Left lobe of liver (tissue), 2 donors: ENCODE results near the gene SLC29A2. TPM values are rescaled to one million over a fixed set of nuclear protein-coding genes. Genes with fewer than 3 reads are reported as not detected.

Experiments used
- ATAC-seq: fragments of 200-7000 bp; cut with Tn5 transposase; one replicate; pipeline ENCODE4 v1.9.1; 2020; ENCODE audit warnings: mild to moderate bottlenecking, moderate library complexity
- DNase-seq: peaks from one replicate; pipeline ENCODE4 v3.0.0-alpha.2; 2020; ENCODE audit warnings: low spot score
- total RNA-seq: library from RNA; stranded (reverse); gene quantifications from one replicate; pipeline ENCODE4 v1.2.1, GENCODE V29; 2021
- donor health status: DM: no; HTN: no; CAD: no; lungs with moderate emphysema.
- donor health status: DM: no; HTN: yes; CAD: no.

Gene SLC29A2
- total RNA-seq, 1 donor from 2014 or later: 0.48 TPM

- DNase-seq: no peak
- peak; percentile 23 for ATAC-seq
Observed at GRCh38 chr11:66335531-66336233, 35.9 kb downstream of the SLC29A2 start.

DNA sequence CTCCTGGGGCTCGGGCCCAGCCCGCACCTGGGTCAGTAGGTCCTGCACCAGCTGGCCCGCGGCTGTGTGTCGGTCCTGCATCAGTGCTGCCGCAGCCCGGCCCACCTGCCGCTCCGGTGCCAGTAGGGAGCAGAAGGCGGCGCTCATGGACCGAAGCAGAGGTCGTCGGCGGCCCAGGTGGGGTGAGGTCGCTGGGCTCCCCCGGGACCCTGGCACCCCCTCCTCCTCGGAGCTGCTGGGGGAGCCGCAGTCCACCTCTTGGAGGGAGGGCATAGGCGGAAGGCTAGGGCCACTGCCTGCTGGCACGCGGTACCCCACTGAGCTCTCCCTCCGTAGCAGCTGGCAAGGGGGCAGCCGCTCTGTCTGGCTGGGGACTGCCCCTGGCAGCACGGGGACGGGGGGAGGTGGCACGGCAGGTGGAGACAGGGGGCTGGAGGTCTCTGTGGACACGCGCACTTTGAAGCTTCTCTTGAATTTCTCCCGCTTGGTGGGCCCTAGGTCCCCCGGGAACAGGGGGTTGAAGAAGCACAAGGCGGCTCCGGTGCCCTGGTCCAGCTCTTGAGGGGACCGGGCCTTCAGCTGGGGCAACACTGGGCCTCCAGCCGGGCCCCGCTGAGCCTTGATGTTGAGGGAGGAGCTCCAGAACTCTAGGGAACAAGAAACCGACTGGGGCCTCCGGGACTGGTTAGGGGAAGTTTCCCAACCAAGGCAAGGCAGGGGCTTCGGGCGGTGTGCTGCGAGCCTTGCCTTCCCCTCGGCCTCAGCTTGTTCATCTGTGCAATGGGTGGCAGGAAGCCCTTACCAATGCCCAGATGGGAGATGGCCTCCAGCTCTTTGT is 36.7 kb downstream of the SLC29A2 start:
- DNase-seq: no peak
- ATAC-seq: no peak

GRCh38 chr11:66333896-66334604 is 37.5 kb downstream of the SLC29A2 start:
- DNase-seq (no peak), ATAC-seq (no peak)

DNA sequence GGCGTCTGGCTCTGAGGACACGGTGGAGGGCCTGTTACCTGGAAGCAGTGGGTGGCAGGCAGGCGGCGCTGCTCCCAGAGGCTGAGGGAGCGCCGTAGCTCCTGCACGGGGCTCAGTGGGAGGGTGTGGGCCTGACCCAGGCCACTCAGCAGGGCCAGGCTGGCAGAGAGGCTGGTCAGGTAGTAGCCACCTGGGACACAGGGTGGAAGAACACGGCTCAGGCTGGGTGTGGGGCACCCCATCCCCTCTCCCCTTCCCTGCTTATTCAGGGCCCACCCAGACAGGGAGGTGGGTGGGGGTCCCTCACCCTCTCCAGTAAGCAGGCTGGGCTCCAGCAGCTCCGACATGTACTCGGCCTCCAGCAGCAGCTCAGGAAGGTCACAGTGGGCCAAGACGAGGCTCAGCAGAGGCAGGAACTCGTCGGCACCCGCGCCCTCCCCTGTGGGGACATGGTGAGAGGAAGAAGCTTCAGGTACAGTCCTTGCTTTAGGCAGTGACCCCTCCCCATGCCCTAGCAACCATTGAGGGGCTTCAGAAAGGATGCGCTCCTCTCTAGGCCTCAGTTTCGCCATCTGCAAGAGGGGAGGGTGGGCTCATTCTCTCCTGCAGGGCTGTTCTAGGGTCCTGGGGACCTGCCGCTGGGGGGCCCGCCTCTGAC is 38.2 kb downstream of the SLC29A2 start:
- DNase-seq (no peak), ATAC-seq (no peak)

DNA sequence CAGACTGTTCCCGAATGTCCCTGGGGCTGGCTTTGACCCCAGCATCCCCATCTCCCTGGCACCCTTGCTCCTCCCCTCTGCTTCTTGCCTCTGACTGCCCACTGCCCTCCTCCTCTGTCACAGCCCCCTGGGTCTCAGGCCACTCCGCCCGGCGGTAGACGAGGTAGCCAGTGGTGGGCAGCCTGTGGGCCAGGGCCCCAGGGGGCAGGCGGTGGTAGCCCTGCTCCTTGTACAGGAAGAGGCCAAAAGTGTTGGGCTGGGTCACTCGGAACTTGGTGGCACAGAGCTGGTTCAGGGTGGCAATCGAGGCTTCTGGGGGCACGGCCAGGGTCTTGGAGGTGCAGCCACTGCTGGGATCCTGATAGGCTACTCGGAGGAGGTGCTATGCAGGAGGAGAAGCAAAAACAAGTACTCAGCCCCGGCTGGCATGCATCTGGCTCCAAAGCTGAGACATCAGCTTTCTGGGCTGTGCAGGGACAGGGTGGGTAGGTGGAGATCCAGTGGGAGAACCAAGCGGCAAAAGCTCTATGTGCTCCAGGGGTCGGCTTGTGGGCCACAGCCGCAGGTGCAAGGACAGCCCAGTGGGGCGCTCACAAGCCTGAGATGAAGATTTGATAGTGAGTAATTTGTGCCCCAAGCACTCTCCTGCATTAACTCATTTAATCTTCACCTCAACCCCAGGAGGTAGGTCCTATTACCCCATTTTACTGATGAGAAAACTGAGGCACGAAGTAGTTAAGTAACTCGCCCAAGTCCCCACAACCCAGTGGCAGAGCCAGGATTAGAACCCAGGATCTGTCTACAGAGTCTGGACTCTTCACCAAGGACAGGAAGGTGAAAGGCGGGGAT is 39.0 kb downstream of the SLC29A2 start:
- ATAC-seq (no peak), DNase-seq (no peak)

GRCh38 chr11:66331542-66332370 is 39.8 kb downstream of the SLC29A2 start:
- DNase-seq: no peak
- ATAC-seq: no peak

GRCh38 chr11:66330931-66331330 is 40.6 kb downstream of the SLC29A2 start:
- DNase-seq (no peak), ATAC-seq (no peak)

GRCh38 chr11:66329165-66329673 is 42.3 kb downstream of the SLC29A2 start:
- no peak for ATAC-seq
- no peak for DNase-seq

DNA sequence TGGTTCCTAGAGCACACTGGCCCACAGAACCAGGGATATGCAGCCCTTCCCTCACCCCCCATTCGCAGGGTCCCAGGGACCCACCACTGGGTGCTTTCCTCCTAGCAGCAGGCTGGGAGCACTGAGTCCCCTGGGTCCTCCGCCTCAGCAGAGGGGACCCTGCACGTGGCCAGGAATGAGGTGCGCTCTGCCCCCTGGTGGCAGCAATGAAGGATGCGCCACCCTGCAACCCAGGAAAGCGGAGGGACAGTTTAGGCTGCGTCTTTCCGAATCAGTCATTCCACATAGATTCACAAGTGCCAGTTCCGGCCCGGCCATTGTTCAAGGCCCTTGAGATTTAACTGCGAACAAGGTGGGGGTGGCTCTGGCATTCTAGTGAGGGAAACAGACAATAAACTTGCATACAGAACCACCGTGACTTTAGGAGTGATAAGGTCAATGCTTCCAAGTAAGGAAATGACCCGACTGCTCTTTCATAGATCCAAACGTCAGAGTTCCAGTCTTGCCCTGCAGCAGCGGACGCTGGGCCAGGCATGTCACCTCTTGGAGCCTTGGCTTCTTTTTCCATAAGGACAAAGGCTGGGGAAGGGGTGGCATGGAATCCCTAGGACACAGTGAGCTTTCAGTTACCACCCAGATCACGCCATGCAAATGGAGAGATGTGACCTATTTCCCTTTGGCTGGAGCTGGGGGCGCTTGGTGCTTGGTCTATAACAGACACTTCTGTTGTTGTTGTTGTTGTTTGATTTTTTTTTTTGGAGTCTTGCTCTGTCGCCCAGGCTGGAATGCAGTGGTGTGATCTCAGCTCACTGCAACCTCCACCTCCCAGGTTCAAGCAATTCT is 43.0 kb downstream of the SLC29A2 start:
- ATAC-seq (peak; percentile 96), DNase-seq (peak; percentile 77)

GRCh38 chr11:66328031-66328301 is 43.6 kb downstream of the SLC29A2 start:
- ATAC-seq: peak; percentile 6
- DNase-seq: no peak

DNA sequence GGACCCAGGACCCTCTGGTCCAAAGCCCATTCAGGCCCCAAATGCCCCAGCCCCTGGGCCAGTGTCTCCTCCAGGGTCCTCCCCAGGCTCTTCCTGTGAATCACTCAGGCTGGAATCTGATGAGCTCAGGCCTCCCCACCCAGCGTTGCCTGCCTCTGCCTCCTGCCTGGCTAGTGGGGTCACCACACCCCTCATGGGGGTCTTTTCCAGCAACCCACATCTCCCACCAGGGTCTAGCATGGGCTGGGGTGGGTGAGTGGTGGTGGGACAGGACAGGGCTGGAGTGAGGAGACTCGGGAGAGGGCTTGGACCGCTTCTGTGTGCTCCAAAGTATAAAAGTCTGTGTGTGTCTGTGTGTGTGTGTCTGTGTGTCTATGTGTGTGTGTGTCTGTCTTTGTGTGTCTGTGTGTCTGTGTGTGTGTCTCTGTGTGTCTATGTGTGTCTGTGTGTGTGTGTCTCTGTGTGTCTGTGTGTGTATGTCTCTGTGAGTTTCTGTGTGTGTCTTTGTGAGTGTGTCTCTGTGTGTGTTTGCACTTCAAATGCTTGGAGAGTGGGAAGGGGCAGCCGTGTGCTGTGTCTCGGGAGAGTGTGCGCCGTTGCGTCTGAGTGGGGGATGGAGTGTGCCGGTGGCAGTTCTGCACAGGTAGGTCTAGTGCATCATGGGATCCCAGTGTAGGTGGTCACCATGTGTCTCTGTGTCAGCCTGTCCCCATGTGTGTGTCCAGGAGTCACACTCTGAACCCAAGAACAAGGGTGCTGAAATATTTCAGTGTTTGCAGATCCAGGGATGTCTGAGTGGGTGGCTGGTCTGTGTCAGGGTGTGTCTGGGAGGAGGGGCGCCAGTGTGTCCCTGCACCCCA is 44.2 kb downstream of the SLC29A2 start:
- DNase-seq: no peak
- no peak for ATAC-seq

DNA sequence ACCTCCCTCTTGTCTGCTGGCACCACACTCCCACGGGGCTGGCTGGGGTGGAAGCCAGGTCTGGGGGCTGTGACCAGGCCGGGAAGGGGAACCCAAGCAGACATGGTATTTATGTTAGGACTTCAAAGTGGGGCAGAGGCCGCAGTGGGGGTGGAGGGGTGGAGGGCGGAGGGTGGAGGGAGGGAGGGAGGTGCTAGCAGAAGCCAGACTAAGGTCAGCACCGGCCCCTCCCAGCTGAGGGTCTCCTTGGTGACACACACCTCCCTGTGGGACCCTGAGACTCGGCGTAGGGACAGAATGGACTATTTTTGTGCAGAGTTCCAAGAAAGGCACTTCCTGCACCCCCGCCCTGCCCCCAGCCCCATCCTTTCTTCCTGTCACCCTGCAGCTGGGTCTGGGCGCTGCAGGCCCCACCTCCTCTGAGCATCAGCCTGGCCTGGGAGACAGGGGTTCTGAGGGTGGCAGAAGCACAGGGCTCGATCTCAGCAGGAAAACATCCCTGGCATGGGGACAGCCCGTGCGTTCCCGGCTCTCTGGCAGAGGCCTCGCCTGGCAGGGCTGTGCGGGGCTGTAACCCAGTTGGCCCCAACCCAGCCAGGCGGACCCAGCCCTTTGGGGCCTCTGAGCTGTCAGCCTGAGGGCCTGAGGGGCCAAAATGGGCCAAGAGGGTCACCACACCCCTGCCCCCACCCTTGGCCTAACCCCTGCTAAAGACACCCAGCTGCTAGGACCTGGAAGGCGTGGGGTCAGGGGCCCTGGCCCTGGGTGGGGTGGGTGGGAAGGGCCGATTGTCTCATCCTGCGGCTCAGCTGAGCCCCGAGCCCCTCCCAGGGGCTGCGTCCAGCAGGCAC is 45.1 kb downstream of the SLC29A2 start:
- ATAC-seq (no peak), DNase-seq (no peak)

DNA sequence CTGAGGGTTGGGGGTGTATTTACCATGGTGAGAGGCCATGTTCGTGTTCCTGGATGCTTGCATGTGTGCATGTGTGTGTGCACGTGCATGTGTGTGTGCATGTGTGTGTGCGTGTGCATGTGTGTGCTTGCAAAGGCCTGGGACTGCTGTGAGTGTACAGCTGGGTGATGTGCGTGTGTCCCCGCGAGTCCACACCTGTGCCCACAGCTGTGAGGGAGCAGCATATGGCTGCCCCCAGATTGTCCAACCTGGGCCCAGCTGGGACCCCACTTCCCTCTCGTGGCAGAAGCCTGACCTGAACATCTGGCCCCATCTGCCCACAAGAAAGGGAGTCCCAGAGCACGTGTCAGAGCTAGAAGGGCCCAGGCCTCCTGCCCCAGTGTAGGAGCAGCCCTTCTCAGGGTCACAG is 46.3 kb downstream of the SLC29A2 start:
- ATAC-seq (no peak), DNase-seq (no peak)

DNA sequence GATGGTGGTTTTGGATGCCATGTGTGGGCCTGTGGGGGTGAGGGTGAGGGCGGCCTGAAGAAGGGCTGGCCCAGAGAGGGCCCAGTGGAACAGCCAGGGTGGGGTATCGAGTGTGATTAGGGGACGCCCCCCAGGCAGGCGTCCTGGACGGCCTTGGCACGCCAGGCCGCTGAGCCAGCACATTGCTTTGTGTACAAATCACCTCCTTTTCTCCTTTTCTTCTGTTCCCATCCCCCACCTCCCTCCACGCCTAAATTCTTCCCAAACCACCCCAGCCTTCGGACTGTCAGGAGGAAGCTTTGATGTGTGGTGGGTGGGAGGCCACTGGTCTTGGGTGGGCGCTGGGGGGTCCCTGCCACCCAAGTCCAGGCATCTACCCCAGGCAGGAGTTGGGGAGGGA is 46.9 kb downstream of the SLC29A2 start:
- DNase-seq: no peak
- no peak for ATAC-seq

GRCh38 chr11:66323684-66324083 is 47.9 kb downstream of the SLC29A2 start:
- DNase-seq: no peak
- ATAC-seq: no peak

GRCh38 chr11:66322732-66323427 is 48.7 kb downstream of the SLC29A2 start:
- ATAC-seq: no peak
- DNase-seq: no peak
